GM12878 (cell line): ENCODE measurements around the gene STAC2. TPM values are rescaled to one million over a fixed set of nuclear protein-coding genes. Genes with fewer than 3 reads are reported as not detected.

ENCODE experiments used
- ATAC-seq: fragments of 200-7000 bp; cut with Tn5 transposase; 3 replicates; pipeline ENCODE4 v1.9.1; 2020; ENCODE audit warnings: mild to moderate bottlenecking, moderate library complexity
- BruUV-seq: library from RNA; stranded (reverse); fragments of 400-500 nt; replicated peaks from 2 replicates; lab custom pipeline; 2021; lab: Mats Ljungman, UMichigan
- CTCF ChIA-PET: fragments of 300-600 bp; sonication (Branson Sonifier 250); formaldehyde crosslinking; extraction: SDS; loops from one replicate; lab custom pipeline; 2021; ENCODE audit warnings: inconsistent platforms; lab: Yijun Ruan, JAX
- POLR2A ChIA-PET: fragments of 350-600 bp; formaldehyde crosslinking; extraction: SDS; loops from one replicate; lab custom pipeline; 2021; ENCODE audit warnings: inconsistent platforms; lab: Charles Lee
- RAD21 ChIA-PET: fragments of 300-600 bp; sonication (Branson Sonifier 250); formaldehyde crosslinking; loops from one replicate; lab custom pipeline; 2023; ENCODE audit warnings: antibody characterized with exemption; ENCODE audit not compliant: unreplicated experiment; lab: Charles Lee
- SMC1A ChIA-PET: fragments of 300-600 bp; sonication (Branson Sonifier 250); formaldehyde crosslinking; loops from one replicate; lab custom pipeline; 2023; ENCODE audit not compliant: unreplicated experiment, uncharacterized antibody; lab: Charles Lee
- DNase-seq: peaks from one replicate; pipeline ENCODE4 v3.0.0-alpha.2; 2011; ENCODE audit warnings: low read depth, low spot score
- FAIRE-seq: peaks from 3 replicates; lab custom pipeline; 2011; peaks lifted over from hg19 to GRCh38; lab: Jason Lieb, UNC
- H2AFZ ChIP-seq: 2 replicates; pipeline ENCODE4 v1.6.0; 2011; ENCODE audit warnings: low read depth, low read length, control low read depth; ENCODE audit not compliant: control insufficient read depth
- H3K27ac ChIP-seq: 2 replicates; pipeline ENCODE4 v1.5.1; 2011; ENCODE audit warnings: control low read depth; ENCODE audit not compliant: control insufficient read depth, insufficient read depth
- H3K27me3 ChIP-seq, 2 experiments: replicated peaks in 1 of 2; 2 replicates each; pipeline versions ENCODE4 v1.6.0 to v1.6.1; 2011; ENCODE audit warnings: low read length in 1 of 2; ENCODE audit not compliant: control insufficient read depth in 2 of 2, insufficient read depth in 2 of 2
- H3K36me3 ChIP-seq, 2 experiments: 2 replicates each; pipeline ENCODE4 v1.5.1; 2011; ENCODE audit warnings: low read length in 1 of 2; ENCODE audit not compliant: control insufficient read depth in 2 of 2, insufficient read depth in 2 of 2
- H3K4me1 ChIP-seq: 2 replicates; pipeline ENCODE4 v1.6.1; 2011; ENCODE audit warnings: mild to moderate bottlenecking, low read length, moderate library complexity, mixed read lengths; ENCODE audit not compliant: control insufficient read depth, insufficient read depth
- H3K4me2 ChIP-seq: 2 replicates; pipeline ENCODE4 v1.6.0; 2011; ENCODE audit warnings: control low read depth; ENCODE audit not compliant: control insufficient read depth, insufficient read depth
- H3K4me3 ChIP-seq: fragments of 200-600 bp; sonication (generic); 2 replicates; pipeline ENCODE4 v1.5.1; 2016
- H3K79me2 ChIP-seq: 2 replicates; pipeline ENCODE4 v1.6.0; 2011; ENCODE audit warnings: low read length; ENCODE audit not compliant: control insufficient read depth, insufficient read depth
- H3K9ac ChIP-seq: 2 replicates; pipeline ENCODE4 v1.8.0; 2011; ENCODE audit warnings: low read length, control low read depth, mixed read lengths; ENCODE audit not compliant: control insufficient read depth, insufficient read depth
- H3K9me3 ChIP-seq: replicated peaks from 3 replicates; pipeline ENCODE4 v1.5.1; 2011; ENCODE audit warnings: mild to moderate bottlenecking, low read length; ENCODE audit not compliant: control insufficient read depth, insufficient read depth
- H4K20me1 ChIP-seq: 2 replicates; pipeline ENCODE4 v1.6.0; 2011; ENCODE audit not compliant: control insufficient read depth, insufficient read depth
- ATF2 ChIP-seq: IDR thresholded peaks from 2 replicates; pipeline ENCODE4 v1.6.1; 2012; ENCODE audit warnings: low read length, inconsistent platforms
- BMI1 ChIP-seq: fragments of 450-650 bp; IDR thresholded peaks from 2 replicates; pipeline ENCODE4 v1.6.1; 2016; ENCODE audit warnings: mild to moderate bottlenecking, moderate library complexity, borderline replicate concordance
- CEBPZ ChIP-seq: fragments of 150-350 bp; IDR thresholded peaks from 2 replicates; pipeline ENCODE4 v1.6.1; 2016; ENCODE audit warnings: low read depth, low read length
- CREB1 ChIP-seq: IDR thresholded peaks from 2 replicates; pipeline ENCODE4 v1.6.1; 2012; ENCODE audit warnings: low read depth, mild to moderate bottlenecking, inconsistent platforms
- CTCF ChIP-seq, 3 experiments: IDR thresholded peaks in 2 of 3; conservative IDR thresholded peaks in 1 of 3; 2 replicates each; pipeline ENCODE4 v1.5.1; 2011; ENCODE audit warnings: low read depth in 3 of 3, low read length in 3 of 3, mild to moderate bottlenecking in 3 of 3, control low read depth in 2 of 3, moderate library complexity in 2 of 3, inconsistent platforms in 1 of 3, mixed read lengths in 1 of 3; ENCODE audit not compliant: control insufficient read depth in 2 of 3, insufficient read depth in 1 of 3; ENCODE audit errors: extremely low read depth in 1 of 3
- E2F4 ChIP-seq: IDR thresholded peaks from 2 replicates; pipeline ENCODE4 v1.6.1; 2012; ENCODE audit warnings: low read depth, low read length, improper control_type of control experiment
- GABPA ChIP-seq: IDR thresholded peaks from 2 replicates; pipeline ENCODE4 v1.6.1; 2014; ENCODE audit warnings: antibody characterized with exemption, low read depth, mild to moderate bottlenecking, inconsistent platforms
- LARP7 ChIP-seq: fragments of 450-650 bp; IDR thresholded peaks from 2 replicates; pipeline ENCODE4 v1.6.1; 2017; ENCODE audit warnings: mild to moderate bottlenecking
- PAX8 ChIP-seq: fragments of 450-650 bp; IDR thresholded peaks from 2 replicates; pipeline ENCODE4 v1.6.1; 2017; ENCODE audit warnings: mild to moderate bottlenecking, moderate library complexity
- PML ChIP-seq: IDR thresholded peaks from 2 replicates; pipeline ENCODE4 v1.6.1; 2012; ENCODE audit warnings: low read length, inconsistent platforms
- PRDM15 ChIP-seq: fragments of 450-650 bp; formaldehyde crosslinking; IDR thresholded peaks from 2 replicates; pipeline ENCODE4 v1.4.0; 2020; ENCODE audit warnings: mild to moderate bottlenecking, moderate library complexity
- WGBS: methylation state at CpG from one replicate; pipeline ENCODE4 v1.1.6; 2016; ENCODE audit warnings: low lambda C conversion rate; ENCODE audit not compliant: insufficient replicate concordance, insufficient coverage; ENCODE audit errors: missing lambda C conversion rate; 5-methylcytosine and 5-hydroxymethylcytosine counted together
- in situ Hi-C: fragments of 300-500 bp; cut with MboI; formaldehyde crosslinking; loops from 9 replicates; pipeline ENCODE4 v1.14.3; 2018; ENCODE audit warnings: mixed read lengths
- intact Hi-C: fragments of 100-400 bp; cut with micrococcal nuclease; formaldehyde crosslinking; loops from one replicate; pipeline ENCODE4 v1.14.2; 2022; ENCODE audit not compliant: unreplicated experiment
- polyA plus RNA-seq, 11 experiments: library from polyadenylated mRNA; depleted of rRNA in 4 of 11; unstranded in 6 of 11; stranded (reverse) in 5 of 11; fragments of >200 nt; fragmentation: Nextera tagmentation in 4 of 11; fragmentation: Illumina TruSeq in 1 of 11; extraction: Ambion mirVana in 4 of 11; extraction: Trizol in 1 of 11; gene quantifications; 1 replicate in 1 of 11; 2 replicates in 10 of 11; pipeline versions ENCODE4 v1.2.1 to v1.2.3, GENCODE V29; 2011 to 2016; ENCODE audit warnings: inconsistent platforms in 2 of 11, missing spikeins in 2 of 11, low read depth in 1 of 11
- total RNA-seq, 4 experiments: library from RNA; depleted of rRNA in 3 of 4; stranded (reverse); fragments of >200 nt in 3 of 4; fragmentation: Illumina TruSeq in 1 of 4; extraction: Trizol in 1 of 4; gene quantifications; 2 replicates each; pipeline versions ENCODE4 v1.2.1 to v1.2.3, GENCODE V29; 2013 to 2021

Gene STAC2
- total and polyA plus RNA-seq, 10 of the 15 experiments (the other 5 are each of a cell fraction or from before 2014, with no cell fraction given), result 0.04 TPM; not detected in 9

- H2AFZ ChIP-seq, result no peak overlapping the region
- in situ Hi-C loops, result no loop called here
- ATAC-seq (no peak), DNase-seq (no peak), FAIRE-seq (no peak)
- no peak overlapping the region for H3K4me3 ChIP-seq
- H3K4me2 ChIP-seq, result no peak overlapping the region
- no peaks in the 10 kb centered on the region for H4K20me1 ChIP-seq
- SMC1A ChIA-PET, result interaction anchor here (1.1 kb wide), 1 partner anchor 12 kb away, joined by 5 read pairs; no protein-coding TSS in a partner anchor
- H3K79me2 ChIP-seq, result no peaks in the 10 kb centered on the region
- POLR2A ChIA-PET, result no interaction called here
- H3K9me3 ChIP-seq, result no peaks in the 10 kb centered on the region
- H3K27me3 ChIP-seq, result no peaks in the 10 kb centered on the region
- CTCF ChIA-PET, result interaction anchor here (1.6 kb wide), 3 partner anchors 9 to 61 kb away, joined by 9 to 12 read pairs (median 9); partner anchors contain the start of gene ARL5C
- H3K4me1 ChIP-seq, result no peaks in the 10 kb centered on the region
- H3K27ac ChIP-seq, result no peak overlapping the region
- intact Hi-C loops, result no loop called here
- H3K36me3 ChIP-seq, result peaks cover 5 to 14% of the 10 kb centered on the region in 2 experiments; a peak in 3 of 4 replicates
- RAD21 ChIA-PET, result interaction anchor here (0.5 to 1.0 kb wide), 2 partner anchors 19 to 183 kb away, joined by 3 read pairs; no protein-coding TSS in a partner anchor
- WGBS, result 83% methylated on average over 10 of the region's 10 CpGs
- no TSS peak for BruUV-seq
- no peak overlapping the region for H3K9ac ChIP-seq
- TF ChIP-seq PRDM15 (CRISPR knock-in tag) (no peak), BMI1 (no peak), PML (no peak), CREB1 (no peak), ATF2 (no peak), GABPA (no peak), LARP7 (no peak), E2F4 (no peak), CEBPZ (no peak), PAX8 (no peak), CTCF (IDR thresholded peaks at IDR 0.05 in 2 of 3, conservative IDR thresholded peaks at IDR 0.05 in 1 of 3; ENCODE audit: control insufficient read depth in 2 of 3, extremely low read depth in 1 of 3, insufficient read depth in 1 of 3, low read depth in 3 of 3, low read length in 3 of 3) (no peak)
Observed at GRCh38 chr17:39183720-39184119, 42.0 kb downstream of the STAC2 start.
